Pancreas (tissue), 10 donors: ENCODE data around the gene STAC3. TPM values are rescaled to one million over a fixed set of nuclear protein-coding genes. Genes with fewer than 3 reads are reported as not detected.

Experiments
- ATAC-seq, 4 donors: fragments of 200-7000 bp; cut with Tn5 transposase; one replicate each; pipeline versions ENCODE4 v1.8.0 to v1.9.1; 2020; ENCODE audit warnings: mild to moderate bottlenecking in 4 of 4, moderate library complexity in 4 of 4
- DNase-seq, 6 donors: peaks; one replicate each; pipeline ENCODE4 v3.0.0-alpha.2; 2020
- FAIRE-seq: peaks from 2 replicates; lab custom pipeline; 2012; peaks lifted over from hg19 to GRCh38; lab: Jason Lieb, UNC
- H3K27ac ChIP-seq, 4 donors: fragments of 200-600 bp; sonication (generic); 1 replicate in 3 of 4; 2 replicates in 1 of 4; pipeline versions ENCODE4 v1.5.0 to v1.8.0; 2020
- H3K27me3 ChIP-seq, 4 donors: fragments of 200-600 bp; one replicate each; pipeline ENCODE4 v1.8.0; 2021
- H3K36me3 ChIP-seq, 3 donors: fragments of 200-600 bp; sonication (generic) in 1 of 3; one replicate each; pipeline versions ENCODE4 v1.5.0 to v1.8.0; 2020 to 2021
- H3K4me1 ChIP-seq, 3 donors: fragments of 200-600 bp; one replicate each; pipeline ENCODE4 v1.8.0; 2021
- H3K4me3 ChIP-seq, 4 donors: fragments of 200-600 bp; sonication (generic) in 2 of 4; one replicate each; pipeline versions ENCODE4 v1.5.0 to v1.8.0; 2020 to 2021
- H3K9me3 ChIP-seq, 4 donors: fragments of 200-600 bp; one replicate each; pipeline ENCODE4 v1.8.0; 2021
- CTCF ChIP-seq, 4 donors: fragments of 200-600 bp; sonication (generic) in 3 of 4; IDR thresholded peaks; one replicate each; pipeline versions ENCODE4 v1.5.0 to v1.8.0; 2021; ENCODE audit warnings: antibody characterized with exemption in 4 of 4
- WGBS, 2 donors: extraction: QIAGEN DNeasy Blood & Tissue Kit; methylation state at CpG; one replicate each; pipeline ENCODE4 v1.1.7; 2013; 5-methylcytosine and 5-hydroxymethylcytosine counted together
- intact Hi-C, 3 donors: fragments of 100-400 bp; cut with DNase I; formaldehyde crosslinking; loops; one replicate each; pipeline versions ENCODE4 v1.11.1 to v1.14.2; 2022
- polyA plus RNA-seq, 2 donors: library from polyadenylated mRNA; stranded (reverse); fragments of 200-250 nt; gene quantifications; one replicate each; pipeline ENCODE4 v1.2.3, GENCODE V29; 2013
- total RNA-seq, 6 donors: library from RNA; stranded (reverse); fragmentation: NEBNext Ultra II Directional in 4 of 6; extraction: Animal tissue kit (Norgen Biotek cat#: 25700) in 4 of 6; gene quantifications; one replicate each; pipeline versions ENCODE4 v1.2.1 to v1.2.4, GENCODE V29; 2021 to 2023
- donor health status: healthy with polysubstance abuse.
- donor health status: DM: no; HTN: no; CAD: no; lungs with moderate emphysema.
- donor health status: DM: no; HTN: no; CAD: no.
- donor health status: control.
- donor health status: control.
- donor health status: Bipolar disorder and iron deficiency.
- donor health status: DM: yes; HTN: yes; CAD: no.
- donor health status: DM: no; HTN: no; CAD: no.
- donor health status: DM: no; HTN: no; CAD: no.
- donor health status: DM: yes; HTN: yes; CAD: no.

Gene STAC3
- total and polyA plus RNA-seq, 8 donors: 0.46 to 3.0 (median 1.1) TPM

DNA sequence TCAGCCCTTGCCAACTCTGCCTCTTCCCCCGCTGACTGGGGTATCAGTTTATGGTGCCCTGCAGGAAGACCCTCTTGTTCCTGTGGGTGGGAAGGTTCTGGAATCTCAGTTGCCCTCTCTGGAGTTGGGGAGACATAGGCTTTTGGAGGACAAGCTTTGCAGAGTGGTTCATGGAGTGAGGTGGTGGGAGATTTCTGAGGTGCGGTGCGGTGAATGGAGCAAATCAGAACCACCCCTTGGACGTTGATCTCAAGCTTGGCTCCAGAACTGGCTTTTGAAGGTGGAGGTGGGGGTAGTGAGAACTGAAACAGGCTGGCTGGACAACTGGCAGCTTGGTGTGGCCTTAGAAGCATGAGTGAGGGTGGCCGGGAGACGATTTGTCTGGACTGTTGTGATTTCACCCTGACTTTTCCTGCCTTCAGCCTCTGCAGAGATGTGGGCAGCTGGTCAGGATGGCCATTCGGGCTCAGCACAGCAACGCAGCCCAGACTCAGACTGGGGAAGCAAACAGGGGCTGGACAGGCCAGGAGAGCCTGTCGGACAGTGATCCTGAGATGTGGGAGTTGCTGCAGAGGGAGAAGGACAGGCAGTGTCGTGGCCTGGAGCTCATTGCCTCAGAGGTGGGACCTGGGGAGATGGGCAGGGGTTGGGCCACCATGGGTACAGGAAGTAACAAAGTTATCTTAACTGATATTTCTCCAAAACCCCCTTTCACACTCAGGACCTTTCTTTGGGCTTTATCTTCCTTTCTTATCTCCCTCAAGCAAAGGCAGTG is 20.4 kb downstream of the STAC3 start:
- Histone ChIP-seq H3K36me3 (peaks cover 3 to 25% (median 7%) of the 10 kb centered on the region in 3 donors), H3K4me1 (peaks cover 0 to 13% (median 8%) of the 10 kb centered on the region in 3 donors), H3K9me3 (no peaks in the 10 kb centered on the region), H3K27me3 (no peaks in the 10 kb centered on the region), H3K4me3 (peak overlapping the region; percentile 31 to 90 (median 62)), H3K27ac (no peak overlapping the region)
- no peak for FAIRE-seq
- WGBS, 2 donors: 29 to 34% methylated on average over 10 of the region's 10 CpGs
- no peak for TF ChIP-seq CTCF (IDR thresholded peaks at IDR 0.05)
- DNase-seq: peak in 2 of 6 donors; percentile 15 to 48
- peak in 3 of 4 donors; percentile 8 to 41 (median 27) for ATAC-seq
- intact Hi-C loops: no loop called here

DNA sequence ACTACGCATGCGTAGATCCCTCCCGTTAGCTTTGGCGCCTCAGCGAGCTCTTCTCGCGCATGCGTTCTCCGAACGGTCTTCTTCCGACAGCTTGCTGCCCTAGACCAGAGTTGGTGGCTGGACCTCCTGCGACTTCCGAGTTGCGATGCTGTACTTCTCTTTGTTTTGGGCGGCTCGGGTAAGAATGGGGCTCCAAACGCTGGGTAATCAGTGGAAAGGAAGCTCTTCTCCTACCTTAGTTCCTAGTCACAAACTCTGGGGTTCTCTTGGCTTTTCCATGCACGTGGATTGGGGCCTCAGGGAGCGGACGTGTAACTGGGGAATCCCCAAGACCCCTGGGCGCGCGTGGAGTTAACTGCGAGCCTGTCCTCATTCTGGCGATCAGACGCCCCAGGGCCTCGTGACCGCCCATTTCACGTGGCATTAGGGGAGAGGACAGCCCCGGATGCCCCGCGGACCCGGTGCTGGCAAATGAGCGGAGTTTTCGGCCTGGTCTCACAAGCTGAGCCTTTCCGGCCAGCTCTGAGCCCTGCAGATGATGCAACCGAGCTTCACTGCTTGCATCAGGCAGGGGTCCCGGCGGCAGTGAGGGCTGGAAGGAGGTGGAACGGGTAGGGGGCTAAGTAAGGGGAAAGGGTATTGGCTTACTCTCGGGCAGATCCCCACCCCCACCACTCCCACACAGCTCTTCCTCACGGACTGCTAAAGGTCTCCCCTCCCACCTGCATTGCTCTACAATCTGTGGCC is 21.2 kb downstream of the STAC3 start, which contains the start of gene SHMT2:
Gene SHMT2 (plus strand): TSS at position 78 of the 747 bp plus-strand sequence. CDS start 68 bp downstream, at position 146.
- intact Hi-C loops: no loop called here
- ATAC-seq: peak; percentile 88 to 94 (median 90)
- H3K9me3 ChIP-seq: no peaks in the 10 kb centered on the region
- H3K27me3 ChIP-seq: no peaks in the 10 kb centered on the region
- H3K36me3 ChIP-seq: peaks cover 3 to 25% (median 7%) of the 10 kb centered on the region in 3 donors
- WGBS, 2 donors: 1% methylated on average over 42 of the region's 42 CpGs
- peak; percentile 94 to 99 (median 96) for DNase-seq
- no peak for FAIRE-seq
- peaks cover 0 to 13% (median 8%) of the 10 kb centered on the region in 3 donors for H3K4me1 ChIP-seq
- TF ChIP-seq CTCF (IDR thresholded peaks at IDR 0.05): no peak
- H3K4me3 ChIP-seq: peak within 1 kb of the TSS; percentile 31 to 90 (median 62)
- peak within 1 kb of the TSS in 3 of 4 donors; percentile 50 to 68 (median 51) for H3K27ac ChIP-seq

DNA sequence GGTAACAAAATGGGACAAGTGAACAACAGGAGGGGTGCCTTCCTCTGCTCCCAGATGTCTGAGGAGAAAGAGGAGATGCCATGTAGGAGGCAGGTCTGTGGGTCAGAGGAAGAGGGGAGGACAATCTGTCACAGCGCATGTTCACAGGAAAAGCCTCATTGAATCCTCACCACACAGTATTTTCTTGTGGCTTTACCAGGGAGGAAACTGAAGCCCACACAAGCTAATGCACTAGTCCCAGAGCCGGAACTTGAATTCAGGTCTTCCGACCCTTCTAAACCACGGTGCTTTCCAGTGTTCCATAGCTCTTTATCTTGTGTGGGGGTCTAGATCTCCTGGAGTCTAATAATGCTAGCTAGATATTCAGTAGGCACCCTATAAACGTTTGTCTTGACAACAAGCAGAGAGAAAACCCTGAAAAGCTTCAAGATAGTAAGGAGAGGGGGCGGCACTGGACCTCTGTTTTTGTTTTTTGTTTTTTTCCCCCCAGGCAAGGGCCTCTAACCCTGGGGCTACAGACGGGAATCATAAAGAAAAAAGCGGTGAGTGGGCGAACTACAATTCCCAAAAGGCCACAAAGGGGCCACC is 21.8 kb downstream of the STAC3 start:
- WGBS, 2 donors: 10% methylated on average over 9 of the region's 9 CpGs
- ATAC-seq: peak in 1 of 4 donors; percentile 2
- intact Hi-C loops: no loop called here
- peak overlapping the region in 2 of 4 donors; percentile 51 to 68 for H3K27ac ChIP-seq
- TF ChIP-seq CTCF (IDR thresholded peaks at IDR 0.05): peak in 1 of 4 donors; percentile 19
- no peaks in the 10 kb centered on the region for H3K9me3 ChIP-seq
- FAIRE-seq: no peak
- DNase-seq: no peak
- H3K27me3 ChIP-seq: no peaks in the 10 kb centered on the region
- H3K36me3 ChIP-seq: peaks cover 3 to 25% (median 7%) of the 10 kb centered on the region in 3 donors
- H3K4me1 ChIP-seq: peaks cover 0 to 13% (median 8%) of the 10 kb centered on the region in 3 donors
- peak overlapping the region in 2 of 4 donors; percentile 66 to 90 for H3K4me3 ChIP-seq

GRCh38 chr12:57227315-57228115 is 23.5 kb downstream of the STAC3 start:
- Histone ChIP-seq H3K4me1 (peaks cover 0 to 13% (median 8%) of the 10 kb centered on the region in 3 donors), H3K4me3 (peak overlapping the region in 1 of 4 donors; percentile 7), H3K27me3 (no peaks in the 10 kb centered on the region), H3K36me3 (peaks cover 0 to 10% (median 0%) of the 10 kb centered on the region in 3 donors), H3K9me3 (no peaks in the 10 kb centered on the region), H3K27ac (no peak overlapping the region)
- ATAC-seq (no peak), DNase-seq (no peak), FAIRE-seq (no peak)
- WGBS, 2 donors: 66 to 75% methylated on average over 7 to 8 of the region's 8 CpGs
- intact Hi-C loops: no loop called here
- no peak for TF ChIP-seq CTCF (IDR thresholded peaks at IDR 0.05)
